ENCODE measurements around the gene SENP8.

The SENP8 gene

GRCh38 chr15:72153269-72154000 lies 35.2 kb downstream of the SENP8 start:
- no peaks in the 10 kb centered on the region for H3K27me3 ChIP-seq (ENCODE audit: insufficient read depth, low read length)
- H3K9me3 ChIP-seq (ENCODE audit: low read length): no peaks in the 10 kb centered on the region

GRCh38 chr15:72154316-72154715 lies 36.1 kb downstream of the SENP8 start:
- no peaks in the 10 kb centered on the region for H3K9me3 ChIP-seq (ENCODE audit: low read length)
- H3K4me1 ChIP-seq (ENCODE audit: insufficient read depth, low read length): peaks cover 3% of the 10 kb centered on the region
- no peak overlapping the region for H2AFZ ChIP-seq (ENCODE audit: low read depth, low read length)
- no peaks in the 10 kb centered on the region for H3K36me3 ChIP-seq (ENCODE audit: insufficient read depth, low read length)
- no peak overlapping the region for H3K4me3 ChIP-seq (ENCODE audit: low read length)
- H3K27me3 ChIP-seq (ENCODE audit: insufficient read depth, low read length): no peaks in the 10 kb centered on the region

More at GRCh38 chr15:72153269-72154000, 35.2 kb downstream of the SENP8 start:
- no peak overlapping the region for H2AFZ ChIP-seq (ENCODE audit: low read depth, low read length)
- H3K4me1 ChIP-seq (ENCODE audit: insufficient read depth, low read length): peaks cover 3% of the 10 kb centered on the region
- no peak overlapping the region for H3K4me3 ChIP-seq (ENCODE audit: low read length)
- no peaks in the 10 kb centered on the region for H3K36me3 ChIP-seq (ENCODE audit: insufficient read depth, low read length)

GRCh38 chr15:72155003-72155621 lies 36.9 kb downstream of the SENP8 start:
- Histone ChIP-seq H3K4me3 (ENCODE audit: low read length) (no peak overlapping the region), H3K36me3 (ENCODE audit: insufficient read depth, low read length) (no peaks in the 10 kb centered on the region), H3K27me3 (ENCODE audit: insufficient read depth, low read length) (no peaks in the 10 kb centered on the region), H2AFZ (ENCODE audit: low read depth, low read length) (no peak overlapping the region), H3K4me1 (ENCODE audit: insufficient read depth, low read length) (peaks cover 3% of the 10 kb centered on the region), H3K9me3 (ENCODE audit: low read length) (no peaks in the 10 kb centered on the region)

GRCh38 chr15:72155635-72156616 lies 37.7 kb downstream of the SENP8 start:
- Histone ChIP-seq H3K36me3 (ENCODE audit: insufficient read depth, low read length) (no peaks in the 10 kb centered on the region), H3K4me3 (ENCODE audit: low read length) (no peak overlapping the region), H3K27me3 (ENCODE audit: insufficient read depth, low read length) (no peaks in the 10 kb centered on the region), H3K4me1 (ENCODE audit: insufficient read depth, low read length) (peaks cover 8% of the 10 kb centered on the region), H2AFZ (ENCODE audit: low read depth, low read length) (no peak overlapping the region), H3K9me3 (ENCODE audit: low read length) (no peaks in the 10 kb centered on the region)

- H3K36me3 ChIP-seq (ENCODE audit: insufficient read depth, low read length): no peaks in the 10 kb centered on the region
- H3K9me3 ChIP-seq (ENCODE audit: low read length): no peaks in the 10 kb centered on the region
- H3K27me3 ChIP-seq (ENCODE audit: insufficient read depth, low read length): no peaks in the 10 kb centered on the region
- H3K4me1 ChIP-seq (ENCODE audit: insufficient read depth, low read length): peaks cover 18% of the 10 kb centered on the region
- H2AFZ ChIP-seq (ENCODE audit: low read depth, low read length): no peak overlapping the region
- H3K4me3 ChIP-seq (ENCODE audit: low read length): no peak overlapping the region
Measured at GRCh38 chr15:72156928-72157327, 38.7 kb downstream of the SENP8 start.

- Histone ChIP-seq H3K36me3 (ENCODE audit: insufficient read depth, low read length) (no peaks in the 10 kb centered on the region), H3K4me3 (ENCODE audit: low read length) (no peak overlapping the region), H3K4me1 (ENCODE audit: insufficient read depth, low read length) (peaks cover 21% of the 10 kb centered on the region), H3K27me3 (ENCODE audit: insufficient read depth, low read length) (no peaks in the 10 kb centered on the region), H2AFZ (ENCODE audit: low read depth, low read length) (no peak overlapping the region), H3K9me3 (ENCODE audit: low read length) (no peaks in the 10 kb centered on the region)
Measured at GRCh38 chr15:72160696-72161245, 42.6 kb downstream of the SENP8 start.

GRCh38 chr15:72161361-72162132 lies 43.3 kb downstream of the SENP8 start:
- H3K36me3 ChIP-seq (ENCODE audit: insufficient read depth, low read length): no peaks in the 10 kb centered on the region
- no peaks in the 10 kb centered on the region for H3K9me3 ChIP-seq (ENCODE audit: low read length)
- H2AFZ ChIP-seq (ENCODE audit: low read depth, low read length): no peak overlapping the region
- H3K4me1 ChIP-seq (ENCODE audit: insufficient read depth, low read length): peaks cover 19% of the 10 kb centered on the region
- no peak overlapping the region for H3K4me3 ChIP-seq (ENCODE audit: low read length)
- peaks cover 2% of the 10 kb centered on the region for H3K27me3 ChIP-seq (ENCODE audit: insufficient read depth, low read length)

- no peaks in the 10 kb centered on the region for H3K9me3 ChIP-seq (ENCODE audit: low read length)
- peaks cover 19% of the 10 kb centered on the region for H3K4me1 ChIP-seq (ENCODE audit: insufficient read depth, low read length)
- peaks cover 2% of the 10 kb centered on the region for H3K27me3 ChIP-seq (ENCODE audit: insufficient read depth, low read length)
- H3K36me3 ChIP-seq (ENCODE audit: insufficient read depth, low read length): no peaks in the 10 kb centered on the region
- no peak overlapping the region for H2AFZ ChIP-seq (ENCODE audit: low read depth, low read length)
- H3K4me3 ChIP-seq (ENCODE audit: low read length): no peak overlapping the region
Measured at GRCh38 chr15:72162569-72162968, 44.4 kb downstream of the SENP8 start.

- no peaks in the 10 kb centered on the region for H3K36me3 ChIP-seq (ENCODE audit: insufficient read depth, low read length)
- peaks cover 19% of the 10 kb centered on the region for H3K4me1 ChIP-seq (ENCODE audit: insufficient read depth, low read length)
- no peaks in the 10 kb centered on the region for H3K9me3 ChIP-seq (ENCODE audit: low read length)
- H3K4me3 ChIP-seq (ENCODE audit: low read length): no peak overlapping the region
- H2AFZ ChIP-seq (ENCODE audit: low read depth, low read length): no peak overlapping the region
- H3K27me3 ChIP-seq (ENCODE audit: insufficient read depth, low read length): peaks cover 6% of the 10 kb centered on the region
Measured at GRCh38 chr15:72163719-72164118, 45.5 kb downstream of the SENP8 start.

- Histone ChIP-seq H2AFZ (ENCODE audit: low read depth, low read length) (no peak overlapping the region), H3K27me3 (ENCODE audit: insufficient read depth, low read length) (peaks cover 6% of the 10 kb centered on the region), H3K9me3 (ENCODE audit: low read length) (no peaks in the 10 kb centered on the region), H3K4me3 (ENCODE audit: low read length) (no peak overlapping the region), H3K4me1 (ENCODE audit: insufficient read depth, low read length) (peaks cover 5% of the 10 kb centered on the region), H3K36me3 (ENCODE audit: insufficient read depth, low read length) (no peaks in the 10 kb centered on the region)
Measured at GRCh38 chr15:72166716-72167417, 48.7 kb downstream of the SENP8 start.

- no peaks in the 10 kb centered on the region for H3K36me3 ChIP-seq (ENCODE audit: insufficient read depth, low read length)
Measured at GRCh38 chr15:72167445-72167844, 49.2 kb downstream of the SENP8 start.

More at GRCh38 chr15:72167445-72167844, 49.2 kb downstream of the SENP8 start:
- Histone ChIP-seq H3K4me3 (ENCODE audit: low read length) (no peak overlapping the region), H2AFZ (ENCODE audit: low read depth, low read length) (no peak overlapping the region), H3K9me3 (ENCODE audit: low read length) (no peaks in the 10 kb centered on the region), H3K4me1 (ENCODE audit: insufficient read depth, low read length) (peaks cover 4% of the 10 kb centered on the region), H3K27me3 (ENCODE audit: insufficient read depth, low read length) (peaks cover 6% of the 10 kb centered on the region)
